Measurements from ENCODE around the gene PARD3. TPM values are rescaled to one million over a fixed set of nuclear protein-coding genes. Genes with fewer than 3 reads are reported as not detected.

Gene PARD3
- total and polyA plus RNA-seq, 10 of the 15 experiments (the other 5 are each of a cell fraction or from before 2014, with no cell fraction given), result 2.6 to 43.1 (median 13.9) TPM

- TF ChIP-seq ZBTB4 (CRISPR knock-in tag; IDR thresholded peaks at IDR 0.05), result no peak
- no peak for TF ChIP-seq MLLT1 (IDR thresholded peaks at IDR 0.05)
- no peak for TF ChIP-seq CEBPZ (IDR thresholded peaks at IDR 0.05; ENCODE audit: low read depth, low read length)
- no peak for TF ChIP-seq SPI1 (IDR thresholded peaks at IDR 0.05; ENCODE audit: borderline replicate concordance, insufficient read depth, low read depth, low read length)
- no peak for TF ChIP-seq NRF1 (conservative IDR thresholded peaks at IDR 0.05; ENCODE audit: low read depth, low read length)
Measured at GRCh38 chr10:34728361-34728760, 86.7 kb downstream of the PARD3 start (continued).

Measured in GM12878 (cell line).